NCI-H748 (cell line): ENCODE measurements around the gene STAB2.

Source experiments
- DNase-seq: peaks from one replicate; lab custom pipeline; 2025; ENCODE audit not compliant: unreplicated experiment; lab: John Stamatoyannopoulos, UW

Gene STAB2

GRCh38 chr12:103686026-103686425, 99.0 kb downstream of the STAB2 start:
- DNase-seq = no peak

GRCh38 chr12:103687253-103687652, 100.2 kb downstream of the STAB2 start:
- DNase-seq = no peak

- no peak for DNase-seq
These were observed 101.4 kb downstream of the STAB2 start for GRCh38 chr12:103688376-103689063.

- DNase-seq = no peak
These were observed 103.4 kb downstream of the STAB2 start for GRCh38 chr12:103690426-103690825.

GRCh38 chr12:103691063-103691462, 104.0 kb downstream of the STAB2 start:
- no peak for DNase-seq

GRCh38 chr12:103696101-103696500, 109.0 kb downstream of the STAB2 start:
- no peak for DNase-seq

GRCh38 chr12:103697971-103698751, 111.1 kb downstream of the STAB2 start:
- no peak for DNase-seq

- DNase-seq = no peak
These were observed 111.9 kb downstream of the STAB2 start for GRCh38 chr12:103698752-103699560.

- DNase-seq = no peak
These were observed 118.0 kb downstream of the STAB2 start for GRCh38 chr12:103705098-103705497.

GRCh38 chr12:103705927-103706326, 118.9 kb downstream of the STAB2 start:
- peak; percentile 21 for DNase-seq

- no peak for DNase-seq
These were observed 120.4 kb downstream of the STAB2 start for GRCh38 chr12:103707446-103707845.

GRCh38 chr12:103710544-103710943, 123.5 kb downstream of the STAB2 start:
- no peak for DNase-seq

GRCh38 chr12:103712216-103712615, 125.1 kb downstream of the STAB2 start:
- DNase-seq = no peak

GRCh38 chr12:103715494-103715893, 128.4 kb downstream of the STAB2 start:
- no peak for DNase-seq

- no peak for DNase-seq
These were observed 129.6 kb downstream of the STAB2 start for GRCh38 chr12:103716517-103717196.

GRCh38 chr12:103725398-103725797, 138.3 kb downstream of the STAB2 start:
- DNase-seq = no peak

GRCh38 chr12:103727638-103728037, 140.6 kb downstream of the STAB2 start:
- DNase-seq = no peak

- DNase-seq = no peak
These were observed 141.2 kb downstream of the STAB2 start for GRCh38 chr12:103728323-103728722.

GRCh38 chr12:103729499-103729898, 142.4 kb downstream of the STAB2 start:
- DNase-seq = no peak

- no peak for DNase-seq
These were observed 144.5 kb downstream of the STAB2 start for GRCh38 chr12:103731539-103731938.

GRCh38 chr12:103734863-103735262, 147.8 kb downstream of the STAB2 start:
- no peak for DNase-seq
